Cortex of kidney (tissue), 1 donor: ENCODE measurements around the gene MOCS2.

Source experiments
- DNase-seq: peaks from one replicate; lab custom pipeline; 2025; lab: John Stamatoyannopoulos, UW

MOCS2 gene

GRCh38 chr5:53095217-53095616, 14.3 kb downstream of the MOCS2 start:
- DNase-seq, result no peak

- DNase-seq, result no peak
These were observed 17.3 kb downstream of the MOCS2 start for GRCh38 chr5:53092242-53092641.

- no peak for DNase-seq
These were observed 18.3 kb downstream of the MOCS2 start for GRCh38 chr5:53091289-53091688.

- DNase-seq, result no peak
These were observed 19.3 kb downstream of the MOCS2 start for GRCh38 chr5:53090229-53090628.

- no peak for DNase-seq
These were observed 20.0 kb downstream of the MOCS2 start for GRCh38 chr5:53089481-53089991.

- DNase-seq, result no peak
These were observed 21.9 kb downstream of the MOCS2 start for GRCh38 chr5:53087621-53088121.

GRCh38 chr5:53087171-53087570, 22.4 kb downstream of the MOCS2 start:
- DNase-seq, result no peak

- no peak for DNase-seq
These were observed 24.9 kb downstream of the MOCS2 start for GRCh38 chr5:53084546-53085255.

GRCh38 chr5:53083927-53084326, 25.6 kb downstream of the MOCS2 start:
- DNase-seq, result no peak

GRCh38 chr5:53080271-53080670, 29.3 kb downstream of the MOCS2 start:
- no peak for DNase-seq

- DNase-seq, result no peak
These were observed 33.5 kb downstream of the MOCS2 start for GRCh38 chr5:53076014-53076583.

- no peak for DNase-seq
These were observed 36.2 kb downstream of the MOCS2 start for GRCh38 chr5:53073348-53073747.

GRCh38 chr5:53071738-53072137, 37.8 kb downstream of the MOCS2 start:
- DNase-seq, result no peak

GRCh38 chr5:53071298-53071697, 38.3 kb downstream of the MOCS2 start:
- DNase-seq, result no peak

GRCh38 chr5:53069626-53070025, 39.9 kb downstream of the MOCS2 start:
- DNase-seq, result no peak

- no peak for DNase-seq
These were observed 41.2 kb downstream of the MOCS2 start for GRCh38 chr5:53068291-53068836.

- DNase-seq, result no peak
These were observed 41.9 kb downstream of the MOCS2 start for GRCh38 chr5:53067641-53068040.

GRCh38 chr5:53066088-53066487, 43.5 kb downstream of the MOCS2 start:
- DNase-seq, result no peak

GRCh38 chr5:53063791-53064190, 45.8 kb downstream of the MOCS2 start:
- DNase-seq, result no peak

GRCh38 chr5:53063176-53063575, 46.4 kb downstream of the MOCS2 start:
- no peak for DNase-seq

GRCh38 chr5:53059281-53059680, 50.3 kb downstream of the MOCS2 start:
- DNase-seq, result no peak

- DNase-seq, result no peak
These were observed 54.2 kb downstream of the MOCS2 start for GRCh38 chr5:53055365-53055764.

GRCh38 chr5:53053364-53053763, 56.2 kb downstream of the MOCS2 start:
- DNase-seq, result no peak
